Neural progenitor cell (in vitro differentiated cells): Measurements from ENCODE around the gene AMMECR1.

Experiments
- EZH2 ChIP-seq: fragments of 200-600 bp; sonication (generic); IDR thresholded peaks from 2 replicates; pipeline ENCODE4 v1.6.1; 2017; ENCODE audit warnings: antibody characterized with exemption, mild to moderate bottlenecking, moderate library complexity
- TF ChIP-seq, protein P1 (sequence below): fragments of 200-600 bp; sonication (generic); IDR thresholded peaks from 2 replicates; pipeline ENCODE4 v1.5.1; 2017; ENCODE audit warnings: antibody characterized with exemption, mild to moderate bottlenecking

DNA sequence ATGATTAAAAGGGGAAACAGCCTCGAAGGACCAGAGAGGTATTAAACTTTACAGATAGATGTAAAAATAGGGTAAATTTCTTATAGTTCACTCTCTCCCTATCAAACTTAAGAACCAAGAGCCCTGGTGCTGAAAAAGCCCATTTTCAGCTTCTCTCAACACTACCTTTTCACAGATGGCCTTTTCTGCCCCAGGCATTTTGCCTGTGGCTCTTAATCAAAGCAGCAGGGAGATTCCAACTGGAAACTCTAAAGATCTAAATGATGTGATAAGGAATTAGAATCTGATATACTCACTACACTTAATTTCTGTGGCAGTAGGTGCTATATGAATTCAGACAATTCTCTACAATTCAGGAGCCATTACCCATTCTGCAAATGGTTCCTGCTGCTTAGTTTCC, 60.0 kb downstream of the AMMECR1 start:
- TF ChIP-seq, protein P1, sequence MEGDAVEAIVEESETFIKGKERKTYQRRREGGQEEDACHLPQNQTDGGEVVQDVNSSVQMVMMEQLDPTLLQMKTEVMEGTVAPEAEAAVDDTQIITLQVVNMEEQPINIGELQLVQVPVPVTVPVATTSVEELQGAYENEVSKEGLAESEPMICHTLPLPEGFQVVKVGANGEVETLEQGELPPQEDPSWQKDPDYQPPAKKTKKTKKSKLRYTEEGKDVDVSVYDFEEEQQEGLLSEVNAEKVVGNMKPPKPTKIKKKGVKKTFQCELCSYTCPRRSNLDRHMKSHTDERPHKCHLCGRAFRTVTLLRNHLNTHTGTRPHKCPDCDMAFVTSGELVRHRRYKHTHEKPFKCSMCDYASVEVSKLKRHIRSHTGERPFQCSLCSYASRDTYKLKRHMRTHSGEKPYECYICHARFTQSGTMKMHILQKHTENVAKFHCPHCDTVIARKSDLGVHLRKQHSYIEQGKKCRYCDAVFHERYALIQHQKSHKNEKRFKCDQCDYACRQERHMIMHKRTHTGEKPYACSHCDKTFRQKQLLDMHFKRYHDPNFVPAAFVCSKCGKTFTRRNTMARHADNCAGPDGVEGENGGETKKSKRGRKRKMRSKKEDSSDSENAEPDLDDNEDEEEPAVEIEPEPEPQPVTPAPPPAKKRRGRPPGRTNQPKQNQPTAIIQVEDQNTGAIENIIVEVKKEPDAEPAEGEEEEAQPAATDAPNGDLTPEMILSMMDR: no peak
- no peak for TF ChIP-seq EZH2
